NCI-H2227 (cell line): ENCODE measurements around the gene CHFR.
"Not testable (repeated sequence)": the region's sequence is repeated elsewhere in the genome, so short reads cannot be mapped to it uniquely, and the experiment has no call there.

Experiments
- DNase-seq: peaks from one replicate; lab custom pipeline; 2025; ENCODE audit not compliant: unreplicated experiment; lab: John Stamatoyannopoulos, UW

The CHFR gene, protein sequence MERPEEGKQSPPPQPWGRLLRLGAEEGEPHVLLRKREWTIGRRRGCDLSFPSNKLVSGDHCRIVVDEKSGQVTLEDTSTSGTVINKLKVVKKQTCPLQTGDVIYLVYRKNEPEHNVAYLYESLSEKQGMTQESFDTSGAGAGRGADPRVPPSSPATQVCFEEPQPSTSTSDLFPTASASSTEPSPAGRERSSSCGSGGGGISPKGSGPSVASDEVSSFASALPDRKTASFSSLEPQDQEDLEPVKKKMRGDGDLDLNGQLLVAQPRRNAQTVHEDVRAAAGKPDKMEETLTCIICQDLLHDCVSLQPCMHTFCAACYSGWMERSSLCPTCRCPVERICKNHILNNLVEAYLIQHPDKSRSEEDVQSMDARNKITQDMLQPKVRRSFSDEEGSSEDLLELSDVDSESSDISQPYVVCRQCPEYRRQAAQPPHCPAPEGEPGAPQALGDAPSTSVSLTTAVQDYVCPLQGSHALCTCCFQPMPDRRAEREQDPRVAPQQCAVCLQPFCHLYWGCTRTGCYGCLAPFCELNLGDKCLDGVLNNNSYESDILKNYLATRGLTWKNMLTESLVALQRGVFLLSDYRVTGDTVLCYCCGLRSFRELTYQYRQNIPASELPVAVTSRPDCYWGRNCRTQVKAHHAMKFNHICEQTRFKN

DNA sequence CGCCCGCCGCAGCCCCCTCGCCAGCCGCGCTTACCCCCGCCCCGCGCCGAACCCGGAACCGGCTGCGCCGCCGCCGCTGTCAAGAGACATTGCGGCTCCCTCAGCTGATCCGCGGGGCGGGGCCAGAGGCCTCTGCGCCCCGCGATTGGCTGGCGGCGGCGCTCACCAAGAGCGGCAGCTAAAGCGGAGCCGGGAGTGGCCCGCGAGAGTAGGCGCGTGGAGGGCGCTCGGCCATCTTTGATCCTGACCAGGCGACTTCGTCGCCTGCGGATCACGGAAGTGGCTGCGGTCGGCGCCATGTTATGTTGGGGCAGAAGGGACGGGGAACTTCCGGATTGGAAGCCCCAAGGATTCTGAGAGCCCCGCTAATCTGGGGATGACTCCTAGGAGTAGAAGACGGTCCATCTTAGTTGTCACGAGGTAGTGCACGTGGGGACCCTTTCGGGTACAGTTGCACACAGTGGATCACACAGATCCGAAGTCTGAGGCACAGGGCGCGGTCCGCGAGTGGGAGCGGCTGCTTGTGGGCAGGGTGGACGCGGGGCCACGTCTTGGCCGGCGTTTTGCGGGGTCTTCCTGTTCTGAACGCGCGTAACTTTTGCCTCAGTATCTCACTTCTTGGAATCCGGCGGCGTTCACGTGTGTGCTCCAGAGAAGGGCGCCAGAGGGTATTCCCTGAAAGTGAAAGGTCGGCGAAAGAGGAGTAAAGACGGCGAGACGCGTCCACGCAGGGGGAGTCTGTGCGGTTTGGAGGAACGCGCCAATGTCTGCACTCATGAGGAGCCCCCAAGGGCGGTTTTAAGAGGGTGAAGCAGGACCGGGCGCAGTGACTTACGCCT, at the start of gene CHFR:
CHFR (minus strand) TSS at position 93 of the 839 bp plus-strand sequence. CDS start 277 bp downstream, outside the sequence.
- peak; percentile 99 for DNase-seq

- DNase-seq: not testable (repeated sequence)
These were observed 49.5 kb upstream of the CHFR start for GRCh38 chr12:132936921-132937320.

GRCh38 chr12:132936163-132936562, 48.8 kb upstream of the CHFR start:
- DNase-seq: no peak

DNA sequence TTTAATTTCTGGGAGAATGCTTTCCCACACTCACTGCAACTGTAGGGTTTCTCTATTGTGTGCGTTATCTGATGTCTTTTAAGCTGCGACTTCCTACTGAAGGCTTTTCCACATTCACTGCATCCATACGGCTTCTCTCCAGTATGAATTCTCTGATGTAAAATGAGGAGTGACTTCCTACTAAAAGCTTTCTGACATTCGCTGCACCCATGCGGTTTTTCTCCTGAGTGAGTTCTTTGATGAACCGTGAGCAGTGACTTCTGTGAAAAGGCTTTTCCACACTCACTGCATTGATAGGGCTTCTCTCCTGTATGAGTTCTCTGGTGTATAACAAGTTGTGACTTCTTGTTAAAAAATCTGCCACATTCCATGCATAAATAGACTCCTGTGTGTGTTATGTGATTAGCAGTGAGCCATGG, 39.0 kb upstream of the CHFR start:
- DNase-seq: no peak

- DNase-seq: no peak
These were observed 38.4 kb upstream of the CHFR start for GRCh38 chr12:132925597-132926414.

DNA sequence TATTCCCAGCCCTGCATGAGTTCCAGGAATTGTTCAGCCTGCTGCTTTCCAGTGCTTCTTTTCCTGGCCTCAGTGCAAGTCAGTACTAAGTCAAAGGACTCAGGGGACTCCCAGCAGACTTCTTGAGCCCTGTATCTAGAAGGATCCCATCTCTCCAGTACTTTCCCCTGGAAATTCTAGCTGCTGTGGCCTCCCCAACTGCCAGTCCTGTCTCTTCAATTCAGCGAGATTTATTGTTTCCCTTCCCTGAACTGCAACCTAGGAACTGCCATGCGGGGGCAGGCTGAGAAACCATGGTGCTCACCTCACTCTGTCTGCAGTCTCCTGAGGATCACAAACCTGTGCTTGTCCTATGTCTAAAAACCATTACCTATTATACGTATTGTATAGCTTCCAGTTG, 37.0 kb upstream of the CHFR start:
- DNase-seq: no peak

- no peak for DNase-seq
These were observed 36.0 kb upstream of the CHFR start for GRCh38 chr12:132923356-132923909.

DNA sequence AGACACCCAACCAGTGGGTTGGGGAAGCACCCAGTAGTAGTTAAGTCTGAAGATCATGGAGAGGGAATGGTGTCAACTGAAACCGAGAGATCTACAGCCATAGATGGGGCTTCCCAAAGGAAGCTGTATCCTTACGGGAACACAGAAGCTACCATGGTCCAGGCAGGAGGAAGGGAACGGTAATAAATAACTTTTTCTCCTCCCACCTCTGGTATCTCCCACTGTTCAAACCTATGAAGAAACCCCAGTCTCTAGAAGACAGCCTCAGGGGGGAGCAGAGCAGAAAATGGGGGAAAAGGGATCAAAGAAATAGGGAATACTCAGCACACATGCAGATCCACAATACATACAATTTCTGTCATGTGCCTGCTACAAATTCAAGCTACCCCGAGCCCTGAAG, 35.3 kb upstream of the CHFR start:
- DNase-seq: no peak

DNA sequence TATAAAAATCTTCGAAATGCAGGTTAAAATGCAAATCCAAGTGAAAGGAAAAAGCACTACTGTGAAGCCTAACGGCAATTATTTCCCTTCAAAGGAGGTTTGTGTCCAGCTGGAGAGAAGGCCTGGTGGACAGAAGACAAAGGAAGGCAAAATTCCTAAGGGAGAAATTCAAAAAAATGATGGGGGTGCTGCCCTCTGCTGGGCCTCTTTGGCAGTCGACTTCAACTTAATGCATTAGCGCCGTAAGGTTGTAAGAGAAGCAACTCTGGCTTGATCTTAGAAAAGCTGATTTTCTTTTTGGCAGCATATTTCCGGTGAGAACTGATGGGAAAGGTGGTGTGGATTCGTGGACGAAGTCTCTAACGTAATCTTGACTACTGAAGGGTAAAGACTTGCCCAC, 34.3 kb upstream of the CHFR start:
- DNase-seq: no peak

DNA sequence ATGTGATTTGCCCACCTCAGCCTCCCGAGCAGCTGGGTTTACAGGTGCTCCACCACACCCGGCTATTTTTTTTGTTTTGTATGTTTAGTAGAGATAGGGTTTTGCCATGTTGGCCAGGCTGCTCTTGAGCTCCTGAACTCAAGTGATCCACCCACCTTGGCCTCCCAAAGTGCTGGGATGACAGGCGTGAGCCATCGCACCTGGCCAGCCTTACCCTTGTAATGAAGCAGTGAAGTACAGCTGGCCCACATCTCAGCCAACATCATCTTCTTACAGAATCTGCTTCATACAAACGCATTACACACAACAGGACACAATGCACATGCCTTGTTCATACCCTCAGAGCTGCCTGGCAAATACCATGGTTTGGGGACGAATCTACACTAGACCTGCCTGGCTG, 31.3 kb upstream of the CHFR start:
- DNase-seq: no peak

GRCh38 chr12:132909030-132909368, 21.6 kb upstream of the CHFR start:
- DNase-seq: no peak

- peak; percentile 99 for DNase-seq
These were observed 21.0 kb upstream of the CHFR start for GRCh38 chr12:132908145-132909029.

DNA sequence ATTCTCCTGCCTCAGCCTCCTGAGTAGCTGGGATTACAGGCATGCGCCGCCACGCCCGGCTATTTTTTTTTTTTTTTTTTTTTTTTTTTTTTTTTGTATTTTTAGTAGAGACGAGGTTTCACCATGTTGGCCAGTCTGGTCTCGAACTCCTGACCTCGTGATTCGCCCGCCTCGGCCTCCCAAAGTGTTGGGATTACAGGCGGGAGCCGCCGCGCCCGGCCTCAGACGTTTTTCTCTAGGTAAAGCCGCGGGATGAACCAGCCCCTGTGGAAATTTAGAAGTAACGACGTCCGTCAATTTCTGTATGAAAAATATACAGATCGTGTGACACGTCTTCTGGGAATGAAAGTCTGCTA, 20.4 kb upstream of the CHFR start:
- not testable (repeated sequence) for DNase-seq

DNA sequence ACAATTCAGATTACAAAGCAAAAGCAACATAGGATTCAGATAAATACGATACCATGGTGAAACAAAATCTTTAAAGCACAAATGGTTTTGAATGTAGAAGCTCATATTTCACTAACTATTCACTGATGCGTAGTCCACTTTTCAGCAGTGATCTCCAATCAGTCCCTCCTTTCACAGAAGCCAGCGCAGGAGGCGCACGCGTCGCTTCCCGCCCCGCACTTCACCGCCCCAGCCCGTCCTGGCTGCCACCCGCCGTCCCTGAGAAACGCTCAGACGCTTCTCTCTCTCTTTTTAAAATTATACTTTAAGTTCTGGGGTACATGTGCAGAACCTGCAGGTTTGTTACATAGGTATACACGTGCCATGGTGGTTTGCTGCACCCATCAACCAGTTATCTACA, 19.8 kb upstream of the CHFR start:
- DNase-seq: peak; percentile 33

GRCh38 chr12:132904718-132905328, 17.4 kb upstream of the CHFR start:
- DNase-seq: peak; percentile 2

DNA sequence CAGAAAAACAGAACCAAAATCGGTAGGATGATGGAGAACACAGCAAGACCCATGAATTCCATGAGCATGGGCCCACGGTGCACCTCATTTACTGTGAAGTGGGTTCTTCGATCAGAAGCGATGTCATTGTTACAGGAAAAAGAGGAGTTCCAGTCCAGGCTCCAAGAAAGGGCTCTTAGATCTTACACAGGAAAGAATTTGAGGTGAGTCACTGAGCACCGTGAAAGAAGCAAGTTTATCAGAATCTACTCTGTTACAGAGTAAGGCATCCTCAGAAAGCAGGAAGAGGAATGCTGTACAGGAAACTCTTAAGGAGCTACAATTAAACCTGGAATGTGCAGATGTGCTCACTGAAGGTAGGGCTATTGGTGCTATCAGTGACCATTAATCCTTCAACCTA, 11.6 kb upstream of the CHFR start:
- DNase-seq: no peak

DNA sequence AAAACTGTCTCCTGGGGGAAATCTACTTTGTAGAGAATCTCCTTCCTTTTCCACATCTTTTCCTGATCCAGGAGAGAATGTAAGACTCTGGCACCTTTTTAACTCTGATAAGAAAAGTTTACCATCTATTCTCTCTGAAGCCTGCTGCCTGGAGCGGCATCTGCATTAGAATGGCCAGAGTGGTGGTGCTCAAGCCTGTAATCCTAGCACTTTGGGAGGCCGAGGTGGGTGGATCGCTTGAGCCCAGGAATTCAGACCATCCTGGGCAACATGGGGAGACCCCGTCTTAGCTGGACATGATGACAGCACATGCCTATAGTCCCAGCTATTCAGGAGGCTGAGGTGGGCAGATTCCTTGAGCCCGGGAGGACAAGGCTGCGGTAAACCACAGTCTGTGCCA, 1.4 kb upstream of the CHFR start:
- DNase-seq: no peak

DNA sequence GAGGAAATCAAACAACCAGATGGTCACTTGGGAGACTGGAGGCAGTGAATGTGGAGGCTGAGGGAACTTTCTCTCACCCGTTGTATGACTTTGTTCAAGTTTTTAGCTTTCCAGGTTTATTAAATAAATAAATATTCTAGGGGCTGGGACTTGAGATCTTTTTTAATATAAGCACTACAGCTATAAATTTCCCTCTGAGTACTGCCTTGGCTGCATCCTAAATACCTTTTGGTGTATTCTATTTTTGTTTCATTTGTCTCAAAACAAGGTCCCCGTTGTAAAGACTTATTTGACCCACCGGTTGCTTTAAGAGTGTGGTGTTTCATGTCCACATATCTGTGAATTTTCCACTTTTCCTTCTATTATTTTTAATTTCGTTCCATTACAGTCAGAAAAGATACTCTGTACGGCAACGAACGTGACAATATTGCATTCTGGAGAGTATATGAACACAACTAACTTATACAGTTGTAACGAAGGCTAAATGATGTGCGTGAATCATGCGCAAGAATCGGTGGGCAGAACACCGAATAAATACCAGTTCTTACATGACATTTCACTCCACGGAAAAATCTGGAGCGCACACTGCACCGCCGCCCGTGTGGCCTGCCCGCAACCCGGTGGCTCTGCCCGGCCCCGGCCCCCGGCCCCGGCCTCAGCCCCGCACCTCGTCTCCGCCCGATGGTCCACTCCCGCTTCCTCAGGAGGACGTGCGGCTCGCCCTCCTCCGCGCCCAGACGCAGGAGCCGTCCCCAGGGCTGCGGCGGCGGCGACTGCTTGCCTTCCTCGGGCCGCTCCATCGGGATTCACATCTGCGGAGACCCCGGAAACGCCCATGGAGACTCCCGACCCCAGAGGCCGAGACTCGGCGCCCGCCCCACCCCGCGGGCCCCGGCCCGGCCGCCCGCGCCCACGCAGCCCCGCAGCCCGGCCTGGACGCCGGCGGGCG, 602 bp downstream of the CHFR start:
- peak; percentile 79 for DNase-seq
